Measurements from ENCODE around the gene FAM124B.
"Not testable (repeated sequence)": the region's sequence is repeated elsewhere in the genome, so short reads cannot be mapped to it uniquely, and the experiment has no call there.

The FAM124B gene

GRCh38 chr2:224413381-224413780 is 11.5 kb upstream of the FAM124B start:
- DNase-seq: no peak

GRCh38 chr2:224412141-224413015 is 10.5 kb upstream of the FAM124B start:
- DNase-seq: peak; percentile 62

DNA sequence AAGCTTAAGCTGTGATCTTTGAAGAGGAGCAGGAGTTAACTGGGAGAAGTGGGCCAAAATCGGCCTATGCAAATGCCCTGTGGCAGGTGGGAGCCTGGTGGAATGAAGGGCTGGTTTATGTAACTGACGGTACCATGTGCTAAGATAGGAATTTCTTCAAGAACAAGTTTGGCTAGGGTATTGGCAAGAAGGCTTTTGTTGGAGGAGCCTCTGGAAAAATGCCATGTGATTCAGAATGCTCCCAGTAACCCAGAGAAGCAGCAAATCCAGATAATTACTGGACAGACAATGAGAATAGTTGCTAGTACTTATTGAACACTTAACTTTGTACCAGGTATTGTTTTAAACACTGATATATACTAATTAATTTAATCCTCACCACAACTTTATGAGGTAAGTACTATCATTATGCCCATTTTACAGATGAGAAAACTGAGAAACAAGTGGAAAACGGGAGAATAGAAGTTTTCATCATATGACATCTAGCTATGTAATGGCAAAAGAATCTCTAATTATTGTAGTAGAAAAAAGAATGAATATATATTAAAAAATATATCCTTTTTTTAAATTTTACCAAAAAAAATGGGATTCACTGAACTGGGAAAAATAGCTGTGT is 9.1 kb upstream of the FAM124B start:
- DNase-seq: peak; percentile 13

DNA sequence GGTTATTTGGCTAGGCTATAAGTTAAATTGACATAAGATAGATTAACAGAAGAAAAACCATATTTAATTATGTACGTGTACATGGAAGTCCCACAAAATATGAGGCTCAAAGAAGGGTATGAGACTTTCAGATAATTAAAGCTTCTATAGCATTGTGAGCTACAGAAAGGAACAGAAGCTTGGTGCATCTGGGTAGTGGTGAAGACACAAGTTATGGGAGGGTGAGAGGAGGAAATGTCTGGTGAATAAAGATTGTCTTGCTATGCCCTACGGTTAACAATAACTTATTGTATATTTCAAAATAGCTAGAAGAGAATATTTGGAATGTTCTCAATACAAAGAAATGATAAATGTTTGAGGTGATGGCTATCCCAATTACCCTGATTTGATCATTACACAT is 6.8 kb upstream of the FAM124B start:
- DNase-seq: no peak

DNA sequence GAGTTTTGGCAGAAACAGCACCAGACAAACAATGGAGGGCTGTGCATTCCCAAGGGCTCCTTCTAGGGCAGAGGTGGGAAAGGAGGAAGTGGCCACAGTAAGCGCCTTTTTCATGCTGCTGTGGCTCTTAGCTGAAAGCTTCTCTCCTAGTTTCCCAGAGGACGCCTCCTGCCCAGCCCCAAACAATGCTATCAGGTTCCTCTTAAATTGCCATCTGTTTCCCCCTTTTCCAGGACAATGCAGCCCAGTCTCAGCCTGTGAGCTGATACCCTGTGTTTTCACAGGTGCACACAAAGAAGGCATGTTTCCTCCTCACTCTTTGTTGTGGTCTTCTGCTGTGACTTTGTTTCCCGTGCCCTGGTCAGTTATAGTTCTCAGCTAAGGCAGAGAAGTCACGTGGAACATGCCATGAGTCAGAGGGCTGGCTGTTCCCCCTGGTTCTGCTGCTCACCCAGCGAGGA is 5.4 kb upstream of the FAM124B start:
- no peak for DNase-seq

DNA sequence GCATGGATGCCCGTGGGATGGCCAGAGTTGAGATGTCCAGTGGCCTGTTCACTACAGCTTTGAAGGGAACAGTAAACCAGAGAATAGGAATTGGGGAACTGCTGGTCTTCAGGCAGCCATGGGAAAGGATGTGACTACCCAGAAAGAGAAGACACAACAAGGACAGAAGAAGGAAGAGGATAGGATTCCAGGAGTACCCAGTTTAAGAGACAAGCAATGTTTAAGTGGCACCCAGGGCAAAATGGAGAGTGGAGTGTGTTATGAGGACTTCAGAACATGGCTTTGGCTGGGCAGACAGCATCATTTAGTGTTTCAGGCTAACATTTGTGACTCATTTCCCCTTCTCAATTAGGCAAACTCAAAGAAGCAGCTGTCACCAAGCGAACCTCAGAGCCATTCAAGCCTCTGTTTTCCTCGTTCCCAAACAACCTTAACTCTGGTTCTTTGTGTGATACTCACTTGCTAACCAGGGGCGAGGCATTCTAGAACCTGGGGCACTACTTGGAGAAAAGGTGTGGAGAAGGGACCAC is 4.0 kb upstream of the FAM124B start:
- no peak for DNase-seq

DNA sequence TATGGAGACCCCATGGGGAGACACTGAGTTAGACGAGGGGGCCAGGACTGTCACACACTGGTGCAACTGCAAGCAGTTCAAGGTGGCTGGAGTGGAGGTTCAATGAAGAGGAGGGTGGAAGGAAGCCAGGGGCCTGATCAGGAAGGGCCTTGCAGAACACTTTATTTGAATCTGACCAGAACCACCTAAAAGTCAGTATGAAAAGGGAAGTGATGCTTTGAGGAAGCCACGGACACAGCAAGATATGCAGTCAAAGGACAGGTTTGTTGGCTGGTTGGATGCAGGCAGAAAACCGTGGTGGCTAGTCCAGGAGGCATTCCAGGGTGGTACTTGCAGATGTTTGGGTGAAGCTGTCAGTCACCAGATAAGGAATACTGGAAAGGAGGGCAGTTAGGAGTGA is 3.5 kb upstream of the FAM124B start:
- no peak for DNase-seq

- no peak for DNase-seq
These were observed 2.9 kb upstream of the FAM124B start for GRCh38 chr2:224404796-224405195.

- no peak for DNase-seq
These were observed 1.8 kb upstream of the FAM124B start for GRCh38 chr2:224403657-224404056.

- DNase-seq: no peak
These were observed 848 bp downstream of the FAM124B start for GRCh38 chr2:224400886-224401632.

GRCh38 chr2:224400174-224400810 is 1.6 kb downstream of the FAM124B start:
- DNase-seq: no peak

- DNase-seq: no peak
These were observed 3.6 kb downstream of the FAM124B start for GRCh38 chr2:224398289-224398688.

- DNase-seq: not testable (repeated sequence)
These were observed 4.8 kb downstream of the FAM124B start for GRCh38 chr2:224397100-224397499.

DNA sequence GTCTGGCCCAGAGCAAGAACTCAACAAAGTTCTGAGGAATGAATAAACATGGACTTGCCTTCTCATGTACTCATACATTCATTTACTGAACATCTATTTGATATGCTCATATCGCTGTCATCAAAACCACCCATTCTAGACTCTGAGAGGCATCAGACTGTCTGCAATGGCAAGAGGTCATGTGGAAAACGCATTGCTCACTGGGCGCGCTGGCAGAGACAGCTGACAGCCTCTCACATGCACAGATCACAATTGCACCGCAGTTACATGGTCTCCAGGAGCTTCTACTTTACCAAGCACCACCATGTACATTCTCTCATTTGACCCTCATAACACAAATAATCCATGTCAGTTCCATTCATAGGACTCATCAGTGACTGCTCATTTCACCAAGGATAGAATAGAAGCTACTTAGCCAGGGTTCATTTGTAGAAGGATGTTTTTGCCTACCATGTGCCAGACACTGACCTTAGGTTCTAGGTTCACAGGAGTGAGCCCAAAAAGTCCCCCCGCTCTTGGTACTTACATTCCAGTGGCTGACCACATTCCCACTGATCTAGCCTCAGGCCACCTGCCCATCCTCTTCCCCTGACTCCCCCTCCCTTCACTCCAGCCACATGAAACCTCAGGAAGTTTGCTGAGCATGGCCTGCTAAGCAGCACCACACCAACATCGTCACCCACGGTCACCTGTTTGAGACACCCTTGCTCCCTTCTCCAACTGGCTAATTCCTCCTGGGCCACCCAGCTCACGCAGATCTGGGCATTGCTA is 6.1 kb downstream of the FAM124B start:
- DNase-seq: no peak

- no peak for DNase-seq
These were observed 8.6 kb downstream of the FAM124B start for GRCh38 chr2:224393157-224393872.

DNA sequence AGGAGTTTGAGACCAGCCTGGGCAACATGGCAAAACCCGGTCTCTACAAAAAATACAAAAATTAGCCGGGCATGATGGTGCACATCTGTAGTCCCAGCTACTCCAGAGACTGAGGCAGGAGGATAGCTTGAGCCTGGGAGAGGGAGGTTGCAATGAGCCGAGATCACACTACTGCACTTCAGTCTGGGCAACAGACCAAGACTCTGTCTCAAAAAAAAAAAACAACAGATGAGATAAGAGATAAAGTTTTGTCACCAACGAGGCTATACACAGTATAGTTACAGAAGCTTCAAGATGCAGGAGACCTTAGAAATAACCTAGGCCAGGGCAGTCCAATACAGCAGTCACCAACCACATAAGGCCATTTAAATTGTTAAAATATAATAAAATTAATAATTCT is 9.4 kb downstream of the FAM124B start:
- no peak for DNase-seq

- DNase-seq: no peak
These were observed 12.6 kb downstream of the FAM124B start for GRCh38 chr2:224389317-224389716.

DNA sequence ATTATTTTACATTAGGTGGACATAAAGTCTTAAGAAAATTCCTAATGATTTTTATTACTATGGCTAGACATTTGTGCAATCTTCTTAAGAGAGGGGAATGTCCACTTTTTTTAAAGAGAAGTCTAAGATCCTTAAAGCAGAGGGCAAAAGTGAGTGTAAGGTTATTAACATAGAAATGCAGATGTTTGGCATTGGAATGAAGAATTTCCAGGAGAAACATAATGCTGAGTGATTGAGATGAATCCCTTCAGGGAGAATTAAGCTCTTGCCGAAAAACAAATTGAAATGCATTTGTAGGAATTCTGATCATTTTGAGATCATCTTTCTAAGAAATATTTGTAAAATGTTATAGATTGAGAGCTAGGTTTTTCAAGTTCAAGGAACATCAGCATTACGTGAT is 15.0 kb downstream of the FAM124B start:
- DNase-seq: no peak

DNA sequence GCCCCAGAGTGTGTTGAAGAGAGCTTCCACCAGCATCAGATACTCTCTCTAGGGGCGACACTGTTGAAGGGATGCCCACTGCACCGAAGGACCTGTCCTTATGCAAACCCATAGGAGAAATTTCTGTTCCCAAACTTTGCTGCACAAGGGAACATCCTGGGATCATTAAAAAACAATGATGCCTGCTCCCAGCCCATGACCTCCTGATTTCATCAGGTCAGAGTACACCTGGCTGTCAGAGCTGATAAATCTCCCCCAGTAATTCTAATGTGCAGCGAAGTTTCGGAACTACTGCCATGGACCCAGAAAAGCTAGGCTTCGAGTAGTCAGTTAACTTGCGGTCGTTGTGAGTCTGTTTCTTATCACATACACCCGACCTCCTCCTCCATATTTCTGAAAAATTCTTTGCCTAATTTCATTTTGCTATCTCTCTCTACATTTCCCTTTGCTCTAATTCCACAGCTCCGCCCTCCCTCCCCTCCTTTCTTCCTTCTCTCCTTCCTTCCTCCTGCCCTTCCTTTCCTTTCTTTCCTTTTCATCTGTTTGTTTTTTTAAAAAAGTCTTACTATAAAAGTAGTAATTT is 18.8 kb downstream of the FAM124B start:
- DNase-seq: no peak

- DNase-seq: not testable (repeated sequence)
These were observed 19.6 kb downstream of the FAM124B start for GRCh38 chr2:224382280-224382647.
